Lower leg skin (tissue), 4 donors: ENCODE measurements around the gene GRAMD1A. TPM values are rescaled to one million over a fixed set of nuclear protein-coding genes. Genes with fewer than 3 reads are reported as not detected.
"Not testable (repeated sequence)": the region's sequence is repeated elsewhere in the genome, so short reads cannot be mapped to it uniquely, and the experiment has no call there.

ENCODE experiments used
- DNase-seq, 2 donors: peaks; one replicate each; pipeline ENCODE4 v3.0.0-alpha.2; 2019; ENCODE audit warnings: low spot score in 2 of 2
- H3K4me3 ChIP-seq: fragments of 200-600 bp; sonication (generic); 2 replicates; pipeline ENCODE4 v1.5.1; 2017; ENCODE audit warnings: mild to moderate bottlenecking, low read depth; ENCODE audit not compliant: poor library complexity, severe bottlenecking
- CTCF ChIP-seq, 3 donors: fragments of 450-650 bp; IDR thresholded peaks; one replicate each; pipeline ENCODE4 v1.5.1; 2016; ENCODE audit warnings: antibody characterized with exemption in 3 of 3, mild to moderate bottlenecking in 3 of 3, moderate library complexity in 2 of 3
- POLR2A ChIP-seq, 2 donors: fragments of 450-650 bp; IDR thresholded peaks; one replicate each; pipeline ENCODE4 v1.6.1; 2016 to 2017; ENCODE audit warnings: antibody characterized with exemption in 2 of 2, mild to moderate bottlenecking in 1 of 2, moderate library complexity in 1 of 2
- WGBS, 2 donors: methylation state at CpG; one replicate each; pipeline ENCODE4 v1.1.5; 2018; 5-methylcytosine and 5-hydroxymethylcytosine counted together
- intact Hi-C: fragments of 100-400 bp; cut with DNase I; formaldehyde crosslinking; loops from one replicate; pipeline ENCODE4 v1.15.0; 2023; ENCODE audit warnings: low total_unique reads
- total RNA-seq, 4 donors: library from RNA; depleted of rRNA; stranded (reverse); fragments of >200 nt; gene quantifications; one replicate each; pipeline ENCODE4 v1.1.0, GENCODE V29; 2016

GRAMD1A gene
- total RNA-seq, 4 donors from 2014 or later: 12.6 to 49.2 (median 20.3) TPM

- H3K4me3 ChIP-seq: no peak overlapping the region
- TF ChIP-seq CTCF (IDR thresholded peaks at IDR 0.05) (no peak), POLR2A (IDR thresholded peaks at IDR 0.05) (no peak)
- WGBS, 2 donors: 90% methylated on average over 8 of the region's 8 CpGs
- no peak for DNase-seq
- intact Hi-C loops: no loop called here
Observed at GRCh38 chr19:35027009-35027408, 26.9 kb downstream of the GRAMD1A start.

- no peak overlapping the region for H3K4me3 ChIP-seq
- 79 to 84% methylated on average over 7 of the region's 7 CpGs for WGBS, 2 donors
- intact Hi-C loops: no loop called here
- no peak for DNase-seq
- TF ChIP-seq POLR2A (IDR thresholded peaks at IDR 0.05) (no peak), CTCF (IDR thresholded peaks at IDR 0.05) (no peak)
Observed at GRCh38 chr19:35027851-35028599, 27.9 kb downstream of the GRAMD1A start.

GRCh38 chr19:35028600-35028885 is 28.4 kb downstream of the GRAMD1A start:
- DNase-seq, intact Hi-C loops, H3K4me3 ChIP-seq: not testable (repeated sequence)
- WGBS, 2 donors: 84 to 95% methylated on average over 3 of the region's 3 CpGs

- intact Hi-C loops, H3K4me3 ChIP-seq, DNase-seq: not testable (repeated sequence)
- 76 to 77% methylated on average over 11 of the region's 11 CpGs for WGBS, 2 donors
Observed at GRCh38 chr19:35029275-35029736, 29.2 kb downstream of the GRAMD1A start.

- TF ChIP-seq POLR2A (IDR thresholded peaks at IDR 0.05) (no peak), CTCF (IDR thresholded peaks at IDR 0.05) (no peak)
- 19 to 31% methylated on average over 7 to 11 of the region's 11 CpGs for WGBS, 2 donors
- H3K4me3 ChIP-seq: no peak overlapping the region
- DNase-seq: no peak
- intact Hi-C loops: no loop called here
Observed at GRCh38 chr19:35029737-35030256, 29.7 kb downstream of the GRAMD1A start.

- TF ChIP-seq POLR2A (IDR thresholded peaks at IDR 0.05): no peak
- peak in 1 of 2 donors; percentile 92 for DNase-seq
- H3K4me3 ChIP-seq: peak within 1 kb of the TSS; percentile 48
- intact Hi-C loops: no loop called here
- 0% methylated on average over 26 to 47 of the region's 118 CpGs for WGBS, 2 donors
Observed at GRCh38 chr19:35030257-35031071, 30.3 kb downstream of the GRAMD1A start, which contains the start of gene SCN1B. Gene SCN1B, plus strand, starts transcription at chr19:35030470. Its CDS starts 351 bp downstream, at chr19:35030821.
